Natural killer cell treated with Interleukin-12 subunit alpha and Interleukin-12 subunit beta and Interleukin-15 and Interleukin-18, amount 100 ng/mL, for 72 hours (primary cell): Measurements from ENCODE around the gene KIRREL2. TPM values are rescaled to one million over a fixed set of nuclear protein-coding genes. Genes with fewer than 3 reads are reported as not detected.
A peak's percentile ranks its signal among the peaks of the same experiment; 100 is the strongest.
"Not testable (repeated sequence)": the region's sequence is repeated elsewhere in the genome, so short reads cannot be mapped to it uniquely, and the experiment has no call there.

ENCODE experiments used
- ATAC-seq, 2 donors: fragments of 150-1000 bp; cut with Tn5 transposase in 1 of 2; sonication (Bioruptor Pico), chemical (Tn5 transposase) in 1 of 2; 2 replicates each; pipeline ENCODE4 v1.10.0; 2021
- DNase-seq: peaks from one replicate; pipeline ENCODE4 v3.0.0; 2022; ENCODE audit warnings: low spot score
- H3K27ac Mint-ChIP-seq, 2 donors: 1 replicate in 1 of 2; 2 replicates in 1 of 2; pipeline ENCODE4 v1.8.0; 2022; ENCODE audit warnings: mixed read lengths in 2 of 2, mild to moderate bottlenecking in 1 of 2, moderate library complexity in 1 of 2
- H3K27me3 Mint-ChIP-seq, 2 donors: 1 replicate in 1 of 2; 2 replicates in 1 of 2; pipeline ENCODE4 v1.8.0; 2022; ENCODE audit warnings: mixed read lengths in 2 of 2
- H3K36me3 Mint-ChIP-seq: one replicate; pipeline ENCODE4 v1.8.0; 2022; ENCODE audit warnings: mixed read lengths
- H3K4me1 Mint-ChIP-seq, 2 donors: 1 replicate in 1 of 2; 2 replicates in 1 of 2; pipeline ENCODE4 v1.8.0; 2022; ENCODE audit warnings: low read depth in 2 of 2, mixed read lengths in 2 of 2, mild to moderate bottlenecking in 1 of 2
- H3K4me3 Mint-ChIP-seq: one replicate; pipeline ENCODE4 v1.8.0; 2022; ENCODE audit warnings: mixed read lengths
- H3K9me3 Mint-ChIP-seq: 2 replicates; pipeline ENCODE4 v1.8.0; 2022; ENCODE audit warnings: mixed read lengths
- total RNA-seq, 2 donors: library from RNA; stranded (reverse); gene quantifications; one replicate each; pipeline ENCODE4 v1.2.3, GENCODE V29; 2022

The KIRREL2 gene
- total RNA-seq, 2 donors from 2014 or later: 1.3 to 2.2 TPM

- H3K4me1 Mint-ChIP-seq: no peaks in the 10 kb centered on the region
- no peak overlapping the region for H3K4me3 Mint-ChIP-seq
- H3K27ac Mint-ChIP-seq: no peak overlapping the region
- no peaks in the 10 kb centered on the region for H3K36me3 Mint-ChIP-seq
- peaks cover 15 to 23% of the 10 kb centered on the region in 2 donors for H3K27me3 Mint-ChIP-seq
- ATAC-seq (no peak), DNase-seq (peak; percentile 18)
- H3K9me3 Mint-ChIP-seq: no peaks in the 10 kb centered on the region
Observed at GRCh38 chr19:35832054-35832453, 24.7 kb upstream of the KIRREL2 start.

DNA sequence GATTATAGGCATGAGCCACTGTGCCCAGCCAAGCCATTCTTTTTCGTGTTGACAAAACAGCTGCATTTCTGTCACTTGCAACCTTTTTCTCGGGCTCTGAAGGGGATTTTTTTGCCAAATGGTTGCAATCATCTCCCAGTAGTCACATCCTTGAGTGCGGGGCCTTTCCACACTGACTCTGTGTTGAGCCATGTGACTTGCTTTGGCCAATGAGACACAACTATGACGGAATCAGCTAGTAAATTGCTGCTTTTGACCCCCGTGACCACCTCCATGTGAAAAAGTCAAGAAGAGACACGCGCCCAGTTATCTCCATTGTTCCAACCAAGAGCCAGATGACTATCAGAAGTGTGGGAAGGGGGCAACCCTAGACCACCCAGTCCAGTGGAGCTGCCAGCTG lies 22.7 kb upstream of the KIRREL2 start:
- no peaks in the 10 kb centered on the region for H3K9me3 Mint-ChIP-seq

GRCh38 chr19:35836096-35836495 lies 20.6 kb upstream of the KIRREL2 start:
- H3K4me1 Mint-ChIP-seq, H3K27ac Mint-ChIP-seq, DNase-seq, H3K36me3 Mint-ChIP-seq, H3K4me3 Mint-ChIP-seq, ATAC-seq, H3K9me3 Mint-ChIP-seq: not testable (repeated sequence)
- peaks cover 22% of the 10 kb centered on the region in 2 donors for H3K27me3 Mint-ChIP-seq

More for the DNA sequence above, 22.7 kb upstream of the KIRREL2 start:
- peak; percentile 25 for DNase-seq
- H3K36me3 Mint-ChIP-seq: no peaks in the 10 kb centered on the region
- no peak overlapping the region for H3K4me3 Mint-ChIP-seq
- H3K27me3 Mint-ChIP-seq: peaks cover 22 to 23% of the 10 kb centered on the region in 2 donors
- no peak for ATAC-seq
- H3K27ac Mint-ChIP-seq: no peak overlapping the region
- no peaks in the 10 kb centered on the region for H3K4me1 Mint-ChIP-seq

- Mint-ChIP-seq H3K27me3 (peaks cover 37 to 50% of the 10 kb centered on the region in 2 donors), H3K4me3 (no peak overlapping the region), H3K9me3 (no peaks in the 10 kb centered on the region), H3K4me1 (peaks cover 10 to 18% of the 10 kb centered on the region in 2 donors), H3K27ac (no peak overlapping the region), H3K36me3 (peaks cover 10% of the 10 kb centered on the region)
- DNase-seq (peak; percentile 51), ATAC-seq (no peak)
Observed at GRCh38 chr19:35841961-35842595, 14.6 kb upstream of the KIRREL2 start.

DNA sequence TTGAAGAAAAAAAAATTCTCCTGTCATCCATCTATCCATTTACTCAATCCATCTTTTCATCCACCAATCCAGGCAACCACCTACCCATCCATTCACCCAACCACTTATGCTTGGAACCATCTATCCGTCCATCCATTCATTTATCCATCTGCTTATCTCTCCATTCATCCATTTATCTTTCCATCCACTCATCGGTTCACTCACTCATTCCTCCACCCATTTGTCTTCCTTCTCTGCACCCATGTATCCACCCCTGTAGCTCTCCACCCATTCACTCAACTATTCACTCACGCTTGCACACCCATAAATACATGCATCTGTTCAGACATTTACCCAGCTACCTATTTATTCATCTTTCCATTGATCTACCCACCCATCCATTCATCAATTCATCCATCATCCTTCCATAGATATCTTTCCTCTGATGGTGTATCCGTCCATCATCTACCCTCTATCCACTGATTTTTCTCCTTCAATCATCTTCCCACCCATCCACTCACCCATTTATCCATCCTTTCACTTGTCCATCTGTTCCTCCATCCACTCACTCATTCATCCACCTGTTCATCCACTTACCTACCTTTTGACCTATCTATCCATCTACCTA lies 13.9 kb upstream of the KIRREL2 start:
- Mint-ChIP-seq H3K4me1 (peaks cover 10 to 18% of the 10 kb centered on the region in 2 donors), H3K27ac (no peak overlapping the region), H3K36me3 (peaks cover 10% of the 10 kb centered on the region), H3K4me3 (no peak overlapping the region), H3K9me3 (no peaks in the 10 kb centered on the region), H3K27me3 (peaks cover 34 to 43% of the 10 kb centered on the region in 2 donors)
- peak; percentile 16 for DNase-seq
- ATAC-seq: no peak

DNA sequence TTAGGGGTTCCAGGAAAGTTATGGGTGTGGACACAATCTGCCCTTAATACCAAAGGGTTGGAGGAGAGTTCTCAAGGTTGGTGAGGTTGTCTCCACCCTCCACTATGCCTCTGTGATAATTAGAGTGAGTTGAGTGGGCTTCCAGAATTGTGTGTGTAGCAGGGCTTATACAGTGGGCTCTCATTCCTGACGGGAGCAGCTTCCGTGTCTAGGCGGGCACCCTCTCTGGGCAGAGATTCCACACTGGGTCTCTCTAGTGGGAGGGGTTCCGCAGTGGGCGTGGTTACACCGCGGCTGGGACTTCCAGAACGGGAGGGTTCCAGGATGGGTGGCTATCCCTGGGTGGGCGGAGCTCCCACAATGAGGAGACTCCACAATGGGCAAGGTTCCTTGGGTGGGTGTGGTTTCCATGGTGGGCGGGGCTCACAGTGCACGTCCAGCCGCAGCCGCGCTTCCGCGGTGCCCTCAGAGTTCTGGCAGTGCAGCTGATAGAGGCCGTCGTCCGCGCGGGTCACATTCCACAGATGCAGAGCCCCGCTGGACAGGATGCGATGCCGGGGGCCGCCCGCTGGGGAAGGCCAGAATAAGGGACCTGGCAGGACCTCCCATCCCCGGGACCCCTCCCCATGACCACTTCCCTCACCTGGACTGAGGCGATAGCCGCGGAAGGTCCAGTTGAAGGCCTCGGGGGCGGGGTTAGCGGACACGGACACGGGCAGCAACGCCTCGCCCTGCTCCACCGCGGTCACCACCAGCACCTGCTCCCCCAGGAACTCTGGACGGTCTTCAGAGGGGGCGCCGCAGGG lies 12.8 kb upstream of the KIRREL2 start:
- ATAC-seq (peak in 1 of 2 donors; percentile 54), DNase-seq (peak; percentile 52)
- no peak overlapping the region for H3K27ac Mint-ChIP-seq
- no peaks in the 10 kb centered on the region for H3K9me3 Mint-ChIP-seq
- H3K27me3 Mint-ChIP-seq: peaks cover 34 to 43% of the 10 kb centered on the region in 2 donors
- H3K4me3 Mint-ChIP-seq: peak overlapping the region; percentile 75
- peaks cover 10 to 18% of the 10 kb centered on the region in 2 donors for H3K4me1 Mint-ChIP-seq
- H3K36me3 Mint-ChIP-seq: peaks cover 10% of the 10 kb centered on the region

DNA sequence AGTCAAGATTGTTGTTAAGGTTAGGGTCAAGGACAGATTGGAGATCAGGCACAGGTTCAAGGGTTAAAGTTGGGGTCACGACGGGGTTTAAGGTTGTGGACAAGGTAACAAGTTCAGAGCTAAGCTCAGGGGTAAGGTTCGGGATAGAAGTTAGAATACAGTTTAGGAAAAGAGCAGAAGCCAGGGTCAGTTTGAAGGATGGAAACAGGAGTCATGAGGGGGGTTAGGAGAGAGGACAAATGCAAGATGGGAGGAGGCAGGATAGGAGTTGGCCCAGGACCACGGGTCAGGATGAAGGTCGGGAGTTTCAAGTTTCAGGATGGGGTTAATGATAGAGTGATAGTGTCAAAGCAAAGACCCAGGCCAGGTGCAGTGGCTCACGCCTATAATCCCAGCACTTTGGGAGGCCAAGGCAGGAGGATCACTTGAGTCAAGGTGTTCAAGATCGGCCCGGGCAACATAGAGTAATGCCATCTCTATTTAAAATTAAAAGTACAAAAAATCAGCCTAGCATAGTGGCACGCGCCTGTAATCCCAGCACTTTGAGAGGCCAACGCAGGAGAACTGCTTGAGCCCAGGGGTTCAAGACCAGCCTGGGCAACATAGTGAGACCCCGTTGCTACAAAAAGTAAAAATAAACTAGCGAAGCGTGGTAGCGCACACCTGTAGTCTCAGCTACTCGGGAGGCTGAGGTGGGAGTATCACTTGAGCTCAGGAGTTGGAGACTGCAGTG lies 12.1 kb upstream of the KIRREL2 start:
- H3K27ac Mint-ChIP-seq: no peak overlapping the region
- H3K4me3 Mint-ChIP-seq: peak overlapping the region; percentile 75
- H3K27me3 Mint-ChIP-seq: peaks cover 36 to 43% of the 10 kb centered on the region in 2 donors
- DNase-seq (peak; percentile 49), ATAC-seq (no peak)
- no peaks in the 10 kb centered on the region for H3K9me3 Mint-ChIP-seq
- peaks cover 10 to 18% of the 10 kb centered on the region in 2 donors for H3K4me1 Mint-ChIP-seq
- H3K36me3 Mint-ChIP-seq: peaks cover 10% of the 10 kb centered on the region

DNA sequence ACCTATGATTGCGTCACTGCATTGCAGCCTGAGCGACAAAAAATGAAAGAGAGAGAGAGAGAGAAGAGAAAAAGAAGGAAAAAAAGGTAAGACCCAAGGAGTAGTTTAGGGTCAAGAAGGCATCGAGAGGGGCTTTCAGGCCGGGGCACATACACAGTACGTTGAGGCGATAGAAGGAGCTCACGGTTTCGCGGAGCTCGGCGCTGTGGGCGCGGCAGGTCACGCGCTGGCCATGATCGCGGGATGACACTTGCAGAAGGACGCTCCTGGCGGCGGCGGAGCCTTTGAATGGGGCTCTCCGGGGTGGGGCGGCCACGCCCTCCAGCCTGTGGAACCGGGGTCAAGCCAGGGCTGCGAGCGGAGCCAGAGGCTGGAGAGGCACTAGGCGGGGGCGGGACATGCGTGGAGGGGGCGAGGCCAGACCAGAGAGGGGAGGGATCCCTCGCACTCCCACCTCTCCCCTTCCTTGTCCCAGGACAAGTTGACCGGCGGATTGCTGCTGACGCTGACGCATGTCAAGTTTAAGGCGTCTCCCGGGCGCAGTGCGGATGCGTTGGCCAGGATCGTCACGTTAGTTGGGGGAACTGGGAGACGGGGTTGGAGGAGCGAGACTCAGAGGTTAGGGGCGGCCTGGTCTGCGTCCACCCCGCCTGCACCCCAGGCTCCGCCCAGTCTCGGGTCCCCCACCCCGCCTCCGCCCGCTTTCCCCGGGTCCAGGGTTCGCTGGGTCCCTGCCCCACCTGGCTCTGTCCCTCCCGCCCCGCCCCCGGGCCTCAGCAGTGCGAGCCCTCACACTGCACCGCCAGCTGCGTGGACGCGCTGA lies 11.3 kb upstream of the KIRREL2 start:
- no peak overlapping the region for H3K27ac Mint-ChIP-seq
- H3K4me1 Mint-ChIP-seq: peaks cover 10 to 18% of the 10 kb centered on the region in 2 donors
- DNase-seq (peak; percentile 59), ATAC-seq (peak; percentile 18 to 60)
- no peaks in the 10 kb centered on the region for H3K9me3 Mint-ChIP-seq
- peaks cover 10% of the 10 kb centered on the region for H3K36me3 Mint-ChIP-seq
- peaks cover 36 to 44% of the 10 kb centered on the region in 2 donors for H3K27me3 Mint-ChIP-seq
- peak overlapping the region; percentile 75 for H3K4me3 Mint-ChIP-seq

- ATAC-seq (no peak), DNase-seq (peak; percentile 32)
- H3K4me1 Mint-ChIP-seq: peaks cover 10 to 18% of the 10 kb centered on the region in 2 donors
- peak overlapping the region; percentile 6 for H3K4me3 Mint-ChIP-seq
- H3K27me3 Mint-ChIP-seq: peaks cover 43 to 49% of the 10 kb centered on the region in 2 donors
- peaks cover 10% of the 10 kb centered on the region for H3K36me3 Mint-ChIP-seq
- H3K27ac Mint-ChIP-seq: no peak overlapping the region
- no peaks in the 10 kb centered on the region for H3K9me3 Mint-ChIP-seq
Observed at GRCh38 chr19:35846038-35846668, 10.6 kb upstream of the KIRREL2 start.

DNA sequence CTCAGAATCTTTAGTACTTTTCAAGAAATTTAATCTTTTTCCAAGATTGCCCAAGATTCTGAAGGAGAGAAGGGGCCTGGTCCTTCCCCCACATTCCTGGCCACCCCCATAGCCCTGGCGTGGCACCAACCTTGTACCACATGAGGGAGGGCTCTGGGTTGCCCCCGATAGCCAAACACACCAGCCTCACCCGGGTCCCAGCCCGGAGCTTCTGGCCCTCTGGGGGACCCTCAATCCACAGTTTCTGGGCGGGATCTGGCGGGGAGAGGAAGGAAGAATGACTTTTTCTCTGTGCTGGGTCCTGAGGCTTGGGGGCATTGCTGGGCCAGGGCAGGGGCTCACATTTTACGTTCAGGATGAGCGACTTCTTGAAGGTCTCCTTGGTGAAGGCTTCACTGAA lies 8.8 kb upstream of the KIRREL2 start:
- DNase-seq: peak; percentile 38
- H3K4me1 Mint-ChIP-seq: peaks cover 10 to 18% of the 10 kb centered on the region in 2 donors
- no peaks in the 10 kb centered on the region for H3K9me3 Mint-ChIP-seq
- ATAC-seq: no peak
- H3K27ac Mint-ChIP-seq: no peak overlapping the region
- H3K27me3 Mint-ChIP-seq: peaks cover 43 to 56% of the 10 kb centered on the region in 2 donors
- H3K4me3 Mint-ChIP-seq: no peak overlapping the region
- peaks cover 10% of the 10 kb centered on the region for H3K36me3 Mint-ChIP-seq

- H3K27ac Mint-ChIP-seq: no peak overlapping the region
- DNase-seq: peak; percentile 37
- peaks cover 10 to 18% of the 10 kb centered on the region in 2 donors for H3K4me1 Mint-ChIP-seq
Observed at GRCh38 chr19:35848486-35848885, 8.2 kb upstream of the KIRREL2 start.

GRCh38 chr19:35848919-35849505 lies 7.7 kb upstream of the KIRREL2 start:
- DNase-seq: peak; percentile 54
- Mint-ChIP-seq H3K27ac (no peak overlapping the region), H3K9me3 (no peaks in the 10 kb centered on the region), H3K4me3 (no peak overlapping the region), H3K4me1 (peaks cover 10 to 18% of the 10 kb centered on the region in 2 donors), H3K27me3 (peaks cover 43 to 53% of the 10 kb centered on the region in 2 donors), H3K36me3 (peaks cover 10% of the 10 kb centered on the region)
- no peak for ATAC-seq

More at GRCh38 chr19:35848486-35848885, 8.2 kb upstream of the KIRREL2 start:
- Mint-ChIP-seq H3K36me3 (peaks cover 10% of the 10 kb centered on the region), H3K4me3 (no peak overlapping the region), H3K27me3 (peaks cover 45 to 56% of the 10 kb centered on the region in 2 donors), H3K9me3 (no peaks in the 10 kb centered on the region)
- ATAC-seq: no peak
